ENCODE results near the gene L3MBTL4.

DNA sequence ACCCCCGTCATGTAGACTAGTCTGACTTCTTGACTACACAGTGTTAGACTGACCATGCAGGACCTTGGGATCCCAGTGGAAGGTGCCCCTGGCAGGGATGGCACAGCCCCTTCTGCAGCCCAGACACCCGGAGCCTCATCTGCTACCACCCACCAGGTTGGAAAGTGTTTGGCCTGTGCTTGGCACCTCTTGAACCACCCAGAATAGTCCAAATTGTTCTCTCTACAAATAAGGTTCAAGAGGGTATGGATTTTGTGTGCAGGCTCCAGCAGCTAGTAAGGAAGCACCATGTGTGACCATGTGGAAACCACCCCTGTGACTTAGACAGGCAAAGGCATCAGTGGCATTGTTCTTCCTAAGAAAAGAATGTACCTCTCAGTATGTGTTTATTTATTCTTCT is 18.4 kb downstream of the L3MBTL4 start:
- TF ChIP-seq TAF1 (IDR thresholded peaks at IDR 0.05; ENCODE audit: borderline replicate concordance, low read depth, low read length) (no peak), POLR2A (IDR thresholded peaks at IDR 0.05; ENCODE audit: low read depth, low read length) (no peak)

Data from GM12892 (cell line).